Neural progenitor cell (in vitro differentiated cells): ENCODE results near the gene ADRA2A.

Experiments used
- EZH2 ChIP-seq: fragments of 200-600 bp; sonication (generic); IDR thresholded peaks from 2 replicates; pipeline ENCODE4 v1.6.1; 2017; ENCODE audit warnings: antibody characterized with exemption, mild to moderate bottlenecking, moderate library complexity
- EZH2phosphoT487 ChIP-seq: fragments of 200-600 bp; sonication (generic); IDR thresholded peaks from 2 replicates; pipeline ENCODE4 v1.6.1; 2017; ENCODE audit warnings: antibody characterized with exemption
- TF ChIP-seq, protein P1 (sequence below): fragments of 200-600 bp; sonication (generic); IDR thresholded peaks from 2 replicates; pipeline ENCODE4 v1.5.1; 2017; ENCODE audit warnings: antibody characterized with exemption, mild to moderate bottlenecking

DNA sequence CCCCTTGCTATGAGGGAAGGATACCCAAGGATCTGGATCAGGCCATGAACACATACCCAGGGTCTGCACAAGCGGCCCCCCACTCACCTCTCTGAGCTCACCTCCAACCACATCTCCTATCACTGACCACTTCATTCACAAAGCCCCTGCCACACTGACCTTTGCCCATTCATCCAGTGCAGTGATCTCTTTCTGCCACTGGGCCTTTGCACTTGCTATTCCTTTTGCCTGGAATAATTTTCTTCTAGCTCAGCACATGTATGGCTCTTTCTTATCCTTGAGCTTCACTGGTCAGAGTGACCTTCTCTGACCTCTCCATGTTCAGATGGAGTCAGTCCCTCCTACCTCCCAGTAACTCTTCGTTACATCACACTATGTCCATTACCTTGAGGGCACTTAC is 48.3 kb downstream of the ADRA2A start:
- TF ChIP-seq, protein P1, sequence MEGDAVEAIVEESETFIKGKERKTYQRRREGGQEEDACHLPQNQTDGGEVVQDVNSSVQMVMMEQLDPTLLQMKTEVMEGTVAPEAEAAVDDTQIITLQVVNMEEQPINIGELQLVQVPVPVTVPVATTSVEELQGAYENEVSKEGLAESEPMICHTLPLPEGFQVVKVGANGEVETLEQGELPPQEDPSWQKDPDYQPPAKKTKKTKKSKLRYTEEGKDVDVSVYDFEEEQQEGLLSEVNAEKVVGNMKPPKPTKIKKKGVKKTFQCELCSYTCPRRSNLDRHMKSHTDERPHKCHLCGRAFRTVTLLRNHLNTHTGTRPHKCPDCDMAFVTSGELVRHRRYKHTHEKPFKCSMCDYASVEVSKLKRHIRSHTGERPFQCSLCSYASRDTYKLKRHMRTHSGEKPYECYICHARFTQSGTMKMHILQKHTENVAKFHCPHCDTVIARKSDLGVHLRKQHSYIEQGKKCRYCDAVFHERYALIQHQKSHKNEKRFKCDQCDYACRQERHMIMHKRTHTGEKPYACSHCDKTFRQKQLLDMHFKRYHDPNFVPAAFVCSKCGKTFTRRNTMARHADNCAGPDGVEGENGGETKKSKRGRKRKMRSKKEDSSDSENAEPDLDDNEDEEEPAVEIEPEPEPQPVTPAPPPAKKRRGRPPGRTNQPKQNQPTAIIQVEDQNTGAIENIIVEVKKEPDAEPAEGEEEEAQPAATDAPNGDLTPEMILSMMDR = no peak
- TF ChIP-seq EZH2phosphoT487 (no peak), EZH2 (no peak)
